K562 (cell line): Measurements from ENCODE around the gene ZNRD2. TPM values are rescaled to one million over a fixed set of nuclear protein-coding genes. Genes with fewer than 3 reads are reported as not detected.

ENCODE experiments used
- ATF7 ChIP-seq: fragments of 450-650 bp; IDR thresholded peaks from 2 replicates; pipeline ENCODE4 v1.7.1; 2014; ENCODE audit warnings: mild to moderate bottlenecking, moderate library complexity
- EGR1 ChIP-seq: fragments of 450-650 bp; conservative IDR thresholded peaks from 2 replicates; pipeline ENCODE4 v1.6.1; 2017; ENCODE audit warnings: mild to moderate bottlenecking
- ETV1 ChIP-seq: fragments of 450-650 bp; conservative IDR thresholded peaks from 2 replicates; pipeline ENCODE4 v1.6.1; 2016; ENCODE audit warnings: missing genetic modification characterization, control low read depth, low read depth, missing compliant biosample characterization
- KDM2B ChIP-seq: fragments of 250-450 bp; sonication (Bioruptor Pico); IDR thresholded peaks from 2 replicates; pipeline ENCODE4 v1.8.0; 2021; ENCODE audit warnings: mild to moderate bottlenecking, moderate library complexity
- KDM4B ChIP-seq, 2 experiments: fragments of 450-650 bp in 1 of 2; sonication (generic) in 1 of 2; IDR thresholded peaks; 2 replicates each; pipeline ENCODE4 v1.6.1; 2016 to 2017; ENCODE audit warnings: borderline replicate concordance in 2 of 2, antibody characterized with exemption in 1 of 2, low read depth in 1 of 2, mild to moderate bottlenecking in 1 of 2
- MAZ ChIP-seq, 2 experiments: fragments of 450-650 bp in 1 of 2; sonication (generic) in 1 of 2; formaldehyde crosslinking; IDR thresholded peaks in 1 of 2; conservative IDR thresholded peaks in 1 of 2; 2 replicates each; pipeline versions ENCODE4 v1.4.0 to v1.5.0; 2020; ENCODE audit warnings: mild to moderate bottlenecking in 1 of 2, missing genetic modification reagents in 1 of 2
- MNT ChIP-seq, 2 experiments: fragments of 450-650 bp; conservative IDR thresholded peaks; 2 replicates each; pipeline ENCODE4 v1.6.1; 2017; ENCODE audit warnings: mild to moderate bottlenecking in 2 of 2, moderate library complexity in 2 of 2
- NEUROD1 ChIP-seq: fragments of 150-350 bp; IDR thresholded peaks from 2 replicates; pipeline ENCODE4 v1.6.1; 2014; ENCODE audit warnings: borderline replicate concordance, low read length, low read depth; ENCODE audit not compliant: partially characterized antibody
- NFIX ChIP-seq: fragments of 250-450 bp; sonication (Bioruptor Pico); IDR thresholded peaks from 2 replicates; pipeline ENCODE4 v1.4.0; 2020; ENCODE audit warnings: low read depth, mild to moderate bottlenecking, moderate library complexity
- PBX2 ChIP-seq, 2 experiments: IDR thresholded peaks in 1 of 2; conservative IDR thresholded peaks in 1 of 2; 2 replicates each; pipeline ENCODE4 v1.6.1; 2016; ENCODE audit warnings: low read depth in 2 of 2, mild to moderate bottlenecking in 1 of 2, missing compliant biosample characterization in 1 of 2, missing genetic modification characterization in 1 of 2, moderate library complexity in 1 of 2
- POLR2G ChIP-seq: fragments of 200-400 bp; formaldehyde crosslinking; IDR thresholded peaks from 2 replicates; pipeline ENCODE4 v1.6.1; 2017; ENCODE audit warnings: low read depth, mild to moderate bottlenecking, antibody characterized with exemption, low read length, moderate library complexity
- PRMT5 ChIP-seq: sonication (generic); formaldehyde crosslinking; IDR thresholded peaks from 2 replicates; pipeline ENCODE4 v1.5.0; 2020; ENCODE audit warnings: missing genetic modification reagents
- RAD51 ChIP-seq: fragments of 450-650 bp; IDR thresholded peaks from 2 replicates; pipeline ENCODE4 v1.7.1; 2016; ENCODE audit warnings: low read depth, mild to moderate bottlenecking, borderline replicate concordance
- RBBP5 ChIP-seq: fragments of 200-600 bp; sonication (generic); IDR thresholded peaks from 2 replicates; pipeline ENCODE4 v1.6.1; 2012; ENCODE audit warnings: borderline replicate concordance, mild to moderate bottlenecking, low read length, control low read depth, inconsistent platforms; ENCODE audit not compliant: insufficient read depth, poor library complexity, severe bottlenecking
- RFX1 ChIP-seq: fragments of 450-650 bp; IDR thresholded peaks from 2 replicates; pipeline ENCODE4 v1.6.1; 2016; ENCODE audit warnings: mild to moderate bottlenecking, moderate library complexity
- SREBF1 ChIP-seq: fragments of 150-350 bp; IDR thresholded peaks from 2 replicates; pipeline ENCODE4 v1.6.1; 2014; ENCODE audit warnings: antibody characterized with exemption, low read depth, low read length, borderline replicate concordance
- SRF ChIP-seq, 2 experiments: fragments of 250-450, 450-650 bp in 1 of 2; sonication (Bioruptor Pico) in 1 of 2; sonication (generic) in 1 of 2; formaldehyde crosslinking; IDR thresholded peaks; 2 replicates each; pipeline versions ENCODE4 v1.5.0 to v1.5.1; 2020 to 2022; ENCODE audit warnings: mild to moderate bottlenecking in 1 of 2, missing genetic modification reagents in 1 of 2
- TRIM28 ChIP-seq: fragments of 450-650 bp; IDR thresholded peaks from 2 replicates; pipeline ENCODE4 v1.6.1; 2017
- YY1 ChIP-seq, 3 experiments: IDR thresholded peaks; 2 replicates each; pipeline ENCODE4 v1.6.1; 2011; ENCODE audit warnings: low read length in 2 of 3, mild to moderate bottlenecking in 2 of 3, moderate library complexity in 2 of 3, borderline replicate concordance in 1 of 3, control low read depth in 1 of 3, low read depth in 1 of 3; ENCODE audit not compliant: insufficient read depth in 3 of 3, insufficient replicate concordance in 2 of 3, control insufficient read depth in 1 of 3, insufficient read length in 1 of 3; ENCODE audit errors: extremely low read depth in 1 of 3
- ZFPM2 ChIP-seq: fragments of 250-450 bp; sonication (Bioruptor Pico); IDR thresholded peaks from 2 replicates; pipeline ENCODE4 v1.5.1; 2022; ENCODE audit warnings: mild to moderate bottlenecking
- ZFX ChIP-seq: sonication (generic); formaldehyde crosslinking; IDR thresholded peaks from 2 replicates; pipeline ENCODE4 v1.8.0; 2022; ENCODE audit warnings: mild to moderate bottlenecking, missing genetic modification reagents, moderate library complexity
- polyA plus RNA-seq, 8 experiments: library from polyadenylated mRNA; depleted of rRNA in 4 of 8; stranded (reverse) in 5 of 8; unstranded in 3 of 8; fragments of >200 nt; fragmentation: Nextera tagmentation in 2 of 8; fragmentation: Illumina TruSeq in 1 of 8; extraction: Ambion mirVana in 2 of 8; extraction: Trizol in 1 of 8; gene quantifications; 2 replicates each; pipeline versions ENCODE4 v1.2.1 to v1.2.3, GENCODE V29; 2011 to 2014; ENCODE audit warnings: inconsistent platforms in 1 of 8, missing spikeins in 1 of 8
- total RNA-seq, 7 experiments: library from RNA; depleted of rRNA in 6 of 7; stranded (reverse); fragments of >200 nt in 6 of 7; fragmentation: Illumina TruSeq in 2 of 7; extraction: Trizol in 2 of 7; gene quantifications; 2 replicates each; pipeline versions ENCODE4 v1.2.1 to v1.2.3, GENCODE V29; 2011 to 2021; ENCODE audit warnings: low replicate concordance in 1 of 7

Gene ZNRD2
- total and polyA plus RNA-seq, 9 of the 15 experiments (the other 6 are each of a cell fraction or from before 2014, with no cell fraction given): 13.4 to 129 (median 60.4) TPM

- peak; percentile 51; the same call in 1 of the 2 replicates for TF ChIP-seq RAD51
- TF ChIP-seq ATF7: peak; percentile 93
- TF ChIP-seq ZFPM2 (CRISPR knock-in tag): no peak
- TF ChIP-seq RBBP5: peak; percentile 66
- peak in 1 of 3 experiments; percentile 49 for TF ChIP-seq YY1 (IDR thresholded peaks at IDR 0.05; ENCODE audit: borderline replicate concordance in 1 of 3, control insufficient read depth in 1 of 3, extremely low read depth in 1 of 3, insufficient read depth in 3 of 3, insufficient read length in 1 of 3, insufficient replicate concordance in 2 of 3, low read depth in 1 of 3, low read length in 2 of 3)
- TF ChIP-seq TRIM28: no peak
- peak; percentile 53 to 83 for TF ChIP-seq MAZ (CRISPR knock-in tag; conservative IDR thresholded peaks at IDR 0.05 in 1 of 2, IDR thresholded peaks at IDR 0.05 in 1 of 2)
- TF ChIP-seq POLR2G: peak; percentile 82
- no peak for TF ChIP-seq PRMT5 (CRISPR knock-in tag)
- 0 out of 4 replicates have a peak, but pooled peaks of 1 of the 2 experiments have one; percentile 68 for TF ChIP-seq SRF (CRISPR knock-in tag; IDR thresholded peaks at IDR 0.05)
- TF ChIP-seq PBX2 (CRISPR knock-in tag; IDR thresholded peaks at IDR 0.05; ENCODE audit: low read depth): peak; percentile 95
- TF ChIP-seq PBX2 (tag; conservative IDR thresholded peaks at IDR 0.05; ENCODE audit: low read depth): peak; percentile 99
- peak in 1 of 2 experiments; percentile 46; a peak in 1 of 4 replicates for TF ChIP-seq KDM4B (IDR thresholded peaks at IDR 0.05; ENCODE audit: borderline replicate concordance in 2 of 2, low read depth in 1 of 2)
- TF ChIP-seq ETV1 (tag): peak; percentile 61
- TF ChIP-seq ZFX: peak; percentile 73; the same call in 1 of the 2 replicates
- peak; percentile 55; the same call in 1 of the 2 replicates for TF ChIP-seq EGR1
- peak; percentile 78 to 87 for TF ChIP-seq MNT (conservative IDR thresholded peaks at IDR 0.05)
- TF ChIP-seq NFIX (CRISPR knock-in tag): no peak
- peak; percentile 71; the same call in 1 of the 2 replicates for TF ChIP-seq RFX1
- 0 out of 2 replicates have a peak, but pooled peaks have one; percentile 37 for TF ChIP-seq KDM2B
- peak; percentile 94 for TF ChIP-seq NEUROD1
- TF ChIP-seq SREBF1: peak; percentile 84; the same call in 1 of the 2 replicates
These were observed 45.1 kb downstream of the ZNRD2 start, which contains the start of gene PCNX3 (continued) for GRCh38 chr11:65615229-65615949.
